CD4-positive, alpha-beta T cell treated with Interleukin-6 for 4 hours (primary cell): ENCODE measurements around the gene TLE3.
A peak's percentile ranks its signal among the peaks of the same experiment; 100 is the strongest.

ENCODE experiments used
- DNase-seq: peaks from one replicate; pipeline ENCODE4 v3.0.0-alpha.2; 2020; ENCODE audit warnings: mixed read lengths

Gene TLE3

DNA sequence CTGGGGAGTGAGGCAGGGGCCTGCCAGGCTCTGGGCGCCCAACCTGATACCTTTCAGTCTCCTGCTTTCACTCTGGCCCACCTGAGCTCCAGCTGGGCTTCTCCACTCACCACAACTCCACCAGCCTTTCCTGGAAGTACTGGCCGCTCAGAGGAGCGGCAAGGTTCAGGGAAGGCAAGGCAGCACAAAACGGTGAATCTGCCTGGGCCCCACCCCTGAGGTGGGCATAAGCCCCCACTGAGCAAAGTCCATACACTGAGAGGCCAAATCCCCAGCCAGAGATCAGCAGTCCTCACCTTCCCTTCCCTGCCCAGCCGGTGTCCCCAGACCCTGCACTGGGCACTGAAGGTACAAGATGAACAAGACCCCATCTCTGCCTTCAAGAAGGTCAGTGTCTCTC is 70.7 kb downstream of the TLE3 start:
- no peak for DNase-seq

DNA sequence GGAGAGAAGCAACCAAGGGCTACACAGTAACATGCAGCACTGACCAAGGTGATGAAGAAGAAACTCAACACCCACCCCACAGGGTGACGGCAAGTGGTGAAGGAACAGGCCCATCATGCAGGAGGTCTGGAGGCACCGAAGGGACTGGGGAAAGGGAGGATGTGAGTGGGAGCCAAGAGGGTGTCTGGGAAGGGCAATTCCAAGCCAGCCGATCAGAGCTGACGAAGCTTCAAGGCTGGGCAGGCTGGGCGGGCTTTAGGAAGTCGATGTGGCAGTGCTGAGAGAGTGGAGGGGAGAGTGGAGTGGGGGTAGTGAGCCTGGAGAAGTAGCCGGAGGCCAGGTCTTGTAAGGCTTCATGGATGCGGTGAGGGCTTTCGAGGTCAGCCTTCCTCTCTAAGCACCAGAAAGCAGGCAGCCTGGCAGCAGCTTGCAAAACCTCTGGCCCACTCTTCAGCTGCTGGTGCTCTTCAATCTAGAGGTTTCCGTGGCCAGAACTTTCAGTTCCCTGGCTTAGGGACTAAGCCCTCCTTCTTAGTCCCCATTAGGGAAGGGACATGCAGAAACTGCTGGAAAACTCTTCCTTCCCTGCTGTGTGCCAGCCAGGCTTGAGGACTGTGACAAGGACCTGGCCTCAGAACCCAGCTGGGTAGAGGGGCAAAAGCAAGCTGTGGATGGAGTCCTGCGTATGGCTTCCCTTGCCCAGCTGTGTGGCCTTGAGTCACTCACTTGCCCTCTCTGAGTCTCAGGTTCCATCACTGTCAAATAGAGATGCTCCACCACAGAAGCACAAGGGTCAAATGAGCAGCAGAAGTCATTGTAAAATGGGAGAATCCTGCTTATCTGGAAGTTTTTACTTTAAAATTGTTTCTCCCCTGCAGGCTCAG is 72.1 kb downstream of the TLE3 start:
- DNase-seq, result no peak

DNA sequence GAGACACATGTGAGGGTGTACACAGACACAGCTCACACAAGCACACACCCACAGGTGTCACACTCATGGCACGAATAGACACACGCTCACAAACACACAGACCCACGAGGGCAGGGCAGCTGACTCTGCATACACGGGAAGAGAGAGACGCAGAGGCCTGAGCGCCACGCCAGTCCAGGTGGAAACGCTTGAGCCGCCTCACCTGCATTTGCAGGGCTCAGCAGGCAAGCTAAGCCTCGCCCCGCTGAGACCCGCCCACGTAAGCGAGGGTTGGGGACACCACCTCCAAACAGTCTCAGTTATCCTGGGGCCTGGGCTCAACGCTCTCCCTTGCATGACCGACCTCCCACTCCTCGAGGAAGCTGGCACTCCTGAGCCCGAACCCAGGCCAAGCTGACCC is 73.2 kb downstream of the TLE3 start:
- no peak for DNase-seq

DNA sequence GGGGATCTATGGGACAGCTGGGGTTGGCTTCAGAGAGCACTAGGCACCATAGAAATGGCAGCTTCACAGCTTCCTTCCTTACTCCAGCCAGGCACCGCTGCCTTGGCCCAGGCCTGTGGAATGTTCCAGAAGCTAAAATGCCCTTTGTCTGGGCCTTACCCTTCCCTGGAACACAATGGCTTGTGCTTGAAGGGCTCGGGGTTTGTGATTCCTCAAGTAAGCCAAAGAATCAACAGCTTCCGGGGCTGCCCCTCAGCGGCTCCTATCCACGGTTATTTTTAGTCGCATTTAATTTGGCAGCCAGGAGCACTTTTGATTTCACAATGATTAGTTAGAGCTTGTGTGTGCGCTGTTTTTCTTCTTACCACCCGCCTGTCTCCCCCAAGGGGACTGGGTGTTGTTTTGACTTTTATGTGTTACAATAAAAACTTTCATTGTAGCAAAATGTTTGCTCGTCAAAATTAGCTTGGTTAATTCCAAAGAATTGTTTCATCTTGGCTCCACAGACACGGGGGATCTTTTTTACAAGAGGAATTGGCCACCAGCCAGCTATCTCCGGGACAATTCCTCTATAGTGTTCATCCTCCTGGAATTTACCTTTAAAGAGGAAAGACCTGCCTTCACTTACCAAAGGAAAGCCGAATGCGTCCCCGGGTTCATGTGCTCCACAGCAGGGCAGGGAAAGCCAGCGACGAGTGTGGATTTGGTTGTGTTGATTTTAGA is 73.8 kb downstream of the TLE3 start:
- DNase-seq, result no peak

DNA sequence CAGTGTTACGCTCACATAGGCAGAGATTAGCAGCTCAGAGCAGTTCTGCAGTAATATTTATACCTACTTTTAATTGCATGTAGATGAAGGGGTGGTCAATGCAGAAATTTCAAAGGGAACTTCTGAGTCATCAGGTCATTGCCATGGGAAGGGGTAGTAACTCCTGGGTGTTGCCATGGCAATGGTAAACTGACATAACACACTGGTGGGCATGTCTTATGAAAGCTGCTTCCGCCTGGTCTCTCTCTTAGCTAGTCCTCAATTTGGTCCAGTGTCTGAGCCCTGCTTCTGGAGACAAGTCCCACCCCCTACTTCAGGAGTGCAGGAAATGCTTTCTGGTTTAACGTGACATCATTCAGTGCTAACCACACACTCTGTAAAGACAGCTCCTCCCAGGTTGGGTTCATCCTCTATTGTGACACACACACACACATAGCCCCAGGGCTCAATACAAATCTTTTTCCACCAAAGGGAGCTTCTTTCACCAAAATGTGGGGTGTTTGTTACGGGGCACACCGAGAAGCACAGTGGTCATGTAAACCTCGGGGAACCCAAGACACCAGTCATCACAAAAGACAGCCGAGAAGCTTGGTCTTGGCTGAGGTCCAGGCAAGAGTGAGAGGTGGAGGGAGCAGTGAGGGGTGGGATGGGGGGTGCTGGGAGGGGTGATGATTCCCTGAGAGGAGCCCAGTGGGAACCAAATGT is 74.5 kb downstream of the TLE3 start:
- peak; percentile 64 for DNase-seq

- DNase-seq, result no peak
Observed at GRCh38 chr15:70020229-70020628, 77.5 kb downstream of the TLE3 start.

- DNase-seq, result no peak
Observed at GRCh38 chr15:70018646-70019600, 78.8 kb downstream of the TLE3 start.

DNA sequence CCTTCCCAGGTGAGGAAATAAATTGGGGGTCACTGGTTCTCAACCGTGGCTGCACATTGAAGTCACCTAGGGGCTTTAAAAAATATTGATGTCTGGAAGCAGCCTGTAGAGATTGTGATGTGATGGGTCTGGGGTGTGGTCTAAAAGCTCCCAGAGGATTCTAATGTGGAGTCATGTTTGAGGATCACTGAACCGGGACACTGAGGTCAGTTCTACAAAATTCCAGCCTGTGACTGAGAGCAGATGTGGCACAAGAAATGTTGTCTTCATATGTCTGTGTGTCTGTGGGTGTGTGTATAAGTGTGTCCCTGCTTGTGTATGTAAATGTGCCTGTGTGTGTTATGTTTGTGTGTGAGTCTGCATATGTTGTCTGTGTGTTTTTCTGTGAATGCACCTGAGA is 79.9 kb downstream of the TLE3 start:
- DNase-seq, result no peak

DNA sequence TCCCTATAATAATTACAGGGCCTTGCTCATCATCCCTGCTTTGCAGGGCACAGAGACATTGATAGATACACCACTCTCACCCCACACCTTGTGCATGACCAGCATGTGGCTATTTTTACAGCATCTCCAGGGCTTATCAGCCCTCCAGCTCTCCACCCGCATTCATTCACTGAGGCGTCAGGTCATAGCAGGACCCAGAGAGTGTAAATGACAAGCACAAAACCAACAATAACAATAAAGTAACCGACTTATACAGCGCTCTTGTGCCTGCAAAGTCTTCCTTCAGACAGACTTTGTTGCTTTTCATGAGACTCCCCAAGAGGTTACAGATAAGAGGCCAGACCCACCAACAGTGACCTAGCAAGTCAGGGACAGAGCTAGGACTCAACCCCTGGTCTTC is 80.7 kb downstream of the TLE3 start:
- no peak for DNase-seq

DNA sequence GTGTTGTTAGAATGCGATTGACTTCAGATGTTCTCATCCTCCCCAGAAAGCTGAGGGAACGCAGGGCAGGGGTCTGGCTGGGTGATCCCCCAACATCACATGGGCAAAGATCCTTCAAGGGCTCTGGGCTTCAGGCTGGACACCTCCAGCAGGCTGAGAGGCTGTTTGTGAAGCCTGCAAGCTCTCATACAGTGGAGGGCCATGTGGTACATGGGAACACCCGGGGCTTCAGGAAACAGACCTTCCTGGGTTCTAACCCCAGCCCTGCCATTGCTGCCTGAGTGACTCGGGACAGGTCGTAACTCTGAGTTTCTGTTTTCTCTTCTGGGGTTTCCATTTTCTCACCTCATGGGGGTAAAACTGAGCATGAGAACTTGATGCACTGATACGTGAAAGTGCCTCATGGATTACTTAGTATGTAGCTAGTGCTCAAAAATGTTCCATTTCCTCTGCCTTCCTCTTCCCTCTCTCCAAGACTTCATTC is 81.2 kb downstream of the TLE3 start:
- no peak for DNase-seq

DNA sequence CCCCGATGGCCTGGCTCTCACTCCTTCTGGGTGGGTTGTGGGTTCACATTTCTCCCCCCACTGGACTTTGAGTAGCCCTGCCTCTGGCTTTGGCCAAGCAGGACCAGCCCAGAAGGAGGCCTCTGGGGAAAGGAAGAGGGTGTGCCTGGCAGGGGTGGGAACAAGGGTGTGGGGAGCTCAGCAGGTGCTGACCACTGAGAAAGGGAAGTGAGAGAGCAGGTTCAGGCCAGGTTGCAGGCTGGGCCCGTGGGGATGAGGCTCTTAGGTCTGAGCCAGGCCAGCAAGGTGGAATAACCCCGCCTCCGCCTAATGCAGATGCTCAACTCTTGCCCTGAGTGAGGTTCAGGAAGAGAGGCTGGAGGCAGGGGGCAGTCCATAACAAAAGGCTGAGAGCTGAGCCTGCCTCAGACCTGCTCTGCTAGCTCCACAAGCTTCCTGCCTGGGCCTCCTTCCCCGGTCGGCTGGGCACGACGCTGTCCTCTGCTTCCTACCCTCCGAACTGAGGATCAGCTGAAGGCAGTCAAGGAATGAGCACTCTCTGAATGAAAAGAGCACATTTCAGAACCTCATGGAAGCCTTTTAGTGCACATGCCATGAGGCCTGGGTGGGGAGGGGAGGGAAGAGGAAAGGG is 82.7 kb downstream of the TLE3 start:
- DNase-seq, result no peak

DNA sequence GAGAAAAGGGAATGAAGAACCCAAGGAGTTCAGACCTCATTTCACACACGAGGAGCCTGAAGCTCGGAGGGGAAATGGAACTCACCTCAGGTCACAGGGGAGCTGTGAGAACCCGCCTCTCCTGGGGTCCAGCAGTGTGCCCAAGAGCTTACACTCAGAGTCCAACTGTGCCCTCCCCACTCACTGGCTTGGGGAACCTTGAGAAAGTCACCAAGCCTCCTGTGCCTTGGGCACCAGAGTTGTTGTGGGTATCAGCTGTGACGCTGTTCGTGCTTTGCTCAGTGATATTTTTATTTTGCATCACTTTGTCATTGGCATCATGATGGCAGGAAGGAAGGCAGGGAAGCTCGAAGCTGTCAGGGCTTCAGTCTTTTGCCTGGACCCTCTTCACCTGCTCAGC is 83.4 kb downstream of the TLE3 start:
- no peak for DNase-seq

GRCh38 chr15:70013656-70014313 is 83.9 kb downstream of the TLE3 start:
- DNase-seq, result no peak

- DNase-seq, result no peak
Observed at GRCh38 chr15:70012895-70013294, 84.8 kb downstream of the TLE3 start.

- DNase-seq, result no peak
Observed at GRCh38 chr15:70008697-70009290, 88.9 kb downstream of the TLE3 start.

DNA sequence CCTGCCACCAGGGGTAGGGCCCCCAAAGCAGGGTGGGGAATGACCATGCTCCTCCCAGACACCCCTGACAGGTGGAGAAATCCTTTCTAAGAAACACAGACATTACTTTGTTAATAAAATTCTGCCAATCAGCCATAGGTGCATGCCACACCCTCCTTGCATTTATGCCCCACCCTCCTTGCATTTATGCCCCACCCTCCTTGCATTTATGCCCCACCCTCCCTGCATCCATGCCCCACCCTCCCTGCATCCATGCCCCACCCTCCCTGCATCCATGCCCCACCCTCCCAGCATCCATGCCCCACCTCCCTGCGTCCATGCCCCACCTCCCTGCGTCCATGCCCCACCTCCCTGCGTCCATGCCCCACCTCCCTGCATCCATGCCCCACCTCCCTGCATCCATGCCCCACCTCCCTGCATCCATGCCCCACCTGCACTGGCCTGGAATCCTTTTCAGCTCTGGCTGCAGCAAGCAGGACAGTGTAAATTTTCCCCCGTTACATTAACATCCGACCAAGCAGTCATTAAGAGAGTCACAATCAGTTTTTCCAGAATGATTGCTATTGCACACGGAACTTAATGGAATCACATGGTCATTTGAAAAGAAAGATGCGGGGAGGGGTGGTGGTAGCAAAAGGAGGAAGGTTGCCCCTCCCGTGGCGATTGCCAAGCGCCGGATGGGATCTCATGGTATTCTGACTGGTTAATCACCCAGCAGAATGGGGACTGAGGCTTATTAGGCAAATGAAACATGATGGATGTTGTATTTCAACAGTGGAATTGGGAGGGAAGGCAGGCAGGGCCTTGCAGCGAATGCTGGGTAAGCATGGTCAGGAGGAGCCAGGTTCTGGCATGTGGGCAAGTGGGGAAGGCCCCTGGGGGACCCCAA is 91.2 kb downstream of the TLE3 start:
- no peak for DNase-seq

GRCh38 chr15:70004826-70005225 is 92.9 kb downstream of the TLE3 start:
- no peak for DNase-seq

DNA sequence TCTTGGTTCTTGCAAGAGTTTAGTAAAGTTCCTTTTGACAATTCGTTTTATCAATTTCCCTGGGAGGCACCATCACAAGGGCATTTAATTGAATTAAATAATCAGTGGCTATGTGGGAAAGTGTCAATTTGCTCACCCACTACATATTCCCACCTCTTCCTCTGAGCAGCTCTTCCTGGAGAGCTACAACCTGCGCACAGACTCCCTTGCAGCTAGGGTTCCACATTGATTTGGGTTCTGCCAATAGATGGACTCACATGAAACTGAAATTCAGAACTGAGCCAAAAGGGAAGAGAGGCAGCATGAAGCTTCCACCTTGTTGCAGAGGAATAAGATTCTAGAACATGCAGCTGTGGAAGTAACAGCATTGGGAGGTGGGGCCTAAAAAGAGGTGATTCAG is 94.8 kb downstream of the TLE3 start:
- no peak for DNase-seq

- no peak for DNase-seq
Observed at GRCh38 chr15:70001859-70002258, 95.9 kb downstream of the TLE3 start.
